Adrenal gland (tissue), 12 donors: ENCODE measurements around the gene ANTXR2. TPM values are rescaled to one million over a fixed set of nuclear protein-coding genes. Genes with fewer than 3 reads are reported as not detected.

Source experiments
- DNase-seq, 7 donors: peaks; one replicate each; pipeline ENCODE4 v3.0.0-alpha.2; 2019 to 2020
- H3K27ac ChIP-seq, 5 donors: fragments of 200-600 bp; sonication (generic) in 4 of 5; 1 replicate in 3 of 5; 2 replicates in 2 of 5; pipeline versions ENCODE4 v1.5.1 to v1.8.0; 2016 to 2020; ENCODE audit warnings: mild to moderate bottlenecking in 1 of 5
- H3K27me3 ChIP-seq: fragments of 200-600 bp; 2 replicates; pipeline ENCODE4 v1.8.0; 2021
- H3K36me3 ChIP-seq, 2 donors: fragments of 200-600 bp; replicated peaks in 1 of 2; 1 replicate in 1 of 2; 2 replicates in 1 of 2; pipeline versions ENCODE4 v1.5.1 to v1.8.0; 2018 to 2022
- H3K4me1 ChIP-seq, 2 donors: fragments of 200-600 bp; replicated peaks in 1 of 2; 1 replicate in 1 of 2; 2 replicates in 1 of 2; pipeline versions ENCODE4 v1.5.1 to v1.8.0; 2018 to 2021
- H3K4me3 ChIP-seq, 4 donors: fragments of 200-600 bp; sonication (generic) in 3 of 4; one replicate each; pipeline ENCODE4 v1.5.1; 2016 to 2018
- H3K9me3 ChIP-seq, 3 donors: fragments of 200-600 bp; sonication (generic) in 1 of 3; replicated peaks in 1 of 3; 1 replicate in 2 of 3; 2 replicates in 1 of 3; pipeline versions ENCODE4 v1.5.1 to v1.8.0; 2016 to 2021
- CTCF ChIP-seq, 6 experiments: fragments of 450-650 bp in 4 of 6; fragments of 200-600 bp in 2 of 6; sonication (generic) in 1 of 6; IDR thresholded peaks; 1 replicate in 5 of 6; 2 replicates in 1 of 6; pipeline versions ENCODE4 v1.5.1 to v1.8.0; 2016 to 2021; ENCODE audit warnings: antibody characterized with exemption in 6 of 6, mild to moderate bottlenecking in 2 of 6, moderate library complexity in 1 of 6
- POLR2A ChIP-seq, 2 donors: fragments of 450-650 bp; IDR thresholded peaks; one replicate each; pipeline ENCODE4 v1.6.1; 2017; ENCODE audit warnings: antibody characterized with exemption in 2 of 2, mild to moderate bottlenecking in 2 of 2, moderate library complexity in 1 of 2
- WGBS, 4 donors: extraction: QIAGEN DNeasy Blood & Tissue Kit in 2 of 4; methylation state at CpG; one replicate each; pipeline versions ENCODE4 v1.1.5 to v1.1.7; 2013 to 2017; 5-methylcytosine and 5-hydroxymethylcytosine counted together
- intact Hi-C, 2 donors: fragments of 100-400 bp; cut with DNase I; formaldehyde crosslinking; loops; one replicate each; pipeline versions ENCODE4 v1.14.1 to v1.15.0; 2022 to 2023
- polyA plus RNA-seq, 3 donors: library from polyadenylated mRNA; stranded (reverse); fragments of 200-250 nt in 2 of 3; fragments of 350-450 nt in 1 of 3; fragmentation: Illumina TruSeq in 1 of 3; extraction: RNeasy Lipid Tissue Mini Kit (QIAGEN cat#74804) in 1 of 3; gene quantifications; one replicate each; pipeline ENCODE4 v1.2.3, GENCODE V29; 2013 to 2014
- total RNA-seq, 9 donors: library from RNA; depleted of rRNA in 4 of 9; stranded (reverse); fragments of >200 nt in 4 of 9; fragments of 120-200 nt in 1 of 9; fragmentation: NEBNext Ultra II Directional in 1 of 9; extraction: Animal tissue kit (Norgen Biotek cat#: 25700) in 1 of 9; gene quantifications; one replicate each; pipeline versions ENCODE4 v1.1.0 to v1.2.4, GENCODE V29; 2013 to 2023
- donor health status: healthy with polysubstance abuse.
- donor health status: Bipolar disorder and iron deficiency.
- donor health status: DM: yes; HTN: yes; CAD: no.
- donor health status: DM: no; HTN: no; CAD: no.
- donor health status: DM: no; HTN: no; CAD: no.
- donor health status: DM: yes; HTN: yes; CAD: no.

ANTXR2 gene
- total and polyA plus RNA-seq, 12 donors, result 8.4 to 96.6 (median 57.7) TPM

- no peaks in the 10 kb centered on the region for H3K36me3 ChIP-seq
- intact Hi-C loops, result no loop called here
- H3K27ac ChIP-seq, result no peak overlapping the region
- peaks cover 0 to 1% (median under 1%) of the 10 kb centered on the region in 3 donors for H3K9me3 ChIP-seq
- no peak overlapping the region for H3K4me3 ChIP-seq
- no peaks in the 10 kb centered on the region for H3K4me1 ChIP-seq
- H3K27me3 ChIP-seq, result no peaks in the 10 kb centered on the region
- no peak for DNase-seq
- TF ChIP-seq CTCF (IDR thresholded peaks at IDR 0.05), result no peak
- no peak for TF ChIP-seq POLR2A (IDR thresholded peaks at IDR 0.05)
Observed at GRCh38 chr4:80101792-80102116, 28.7 kb upstream of the ANTXR2 start.

DNA sequence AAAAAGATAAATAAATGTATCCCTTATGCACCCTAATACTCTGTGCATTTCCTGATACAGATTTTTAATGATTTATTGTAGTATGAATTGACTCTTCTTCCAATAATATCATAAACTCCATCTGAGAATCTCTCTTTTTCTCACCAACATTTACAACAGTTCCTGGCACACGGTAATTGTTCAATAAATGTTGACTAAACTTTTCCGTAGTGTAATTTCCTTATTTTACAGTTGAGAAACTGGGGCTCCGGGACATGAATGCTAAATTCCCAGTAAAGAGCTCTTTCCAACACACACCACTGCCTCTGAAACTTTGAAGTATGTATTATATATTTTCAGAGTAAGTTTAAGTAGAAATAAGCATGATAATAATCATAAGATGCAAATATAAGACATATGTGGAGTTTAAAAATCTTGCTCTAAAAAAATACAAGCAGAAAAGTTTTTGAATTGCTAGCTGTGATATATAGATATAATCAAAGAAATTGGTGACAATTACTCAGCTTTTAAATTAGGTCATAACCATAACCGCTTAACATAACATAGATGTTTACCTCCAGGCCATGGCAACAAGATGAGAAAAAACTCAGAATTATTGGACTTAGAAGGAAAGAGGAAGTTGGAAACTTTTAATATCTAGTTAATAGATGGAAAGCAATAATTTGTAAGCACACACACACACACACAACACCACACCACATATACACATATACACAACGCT, 28.2 kb upstream of the ANTXR2 start:
- TF ChIP-seq POLR2A (IDR thresholded peaks at IDR 0.05) (no peak), CTCF (IDR thresholded peaks at IDR 0.05) (no peak)

GRCh38 chr4:80099671-80100070, 26.6 kb upstream of the ANTXR2 start:
- no peaks in the 10 kb centered on the region for H3K9me3 ChIP-seq
- DNase-seq, result no peak
- no peak overlapping the region for H3K27ac ChIP-seq
- H3K4me3 ChIP-seq, result no peak overlapping the region
- TF ChIP-seq CTCF (IDR thresholded peaks at IDR 0.05), result no peak
- no peak for TF ChIP-seq POLR2A (IDR thresholded peaks at IDR 0.05)
- no peaks in the 10 kb centered on the region for H3K27me3 ChIP-seq
- 70 to 91% (median 81%) methylated on average over 1 of the region's 1 CpG for WGBS, 4 donors
- no peaks in the 10 kb centered on the region for H3K4me1 ChIP-seq
- intact Hi-C loops, result no loop called here
- H3K36me3 ChIP-seq, result no peaks in the 10 kb centered on the region

More for the DNA sequence above, 28.2 kb upstream of the ANTXR2 start:
- H3K4me3 ChIP-seq, result no peak overlapping the region
- no peaks in the 10 kb centered on the region for H3K9me3 ChIP-seq
- H3K36me3 ChIP-seq, result no peaks in the 10 kb centered on the region
- whole genome bisulfite sequencing, 4 donors, result 76 to 84% (median 81%) methylated on average over 5 of the region's 5 CpGs
- intact Hi-C loops, result no loop called here
- H3K27me3 ChIP-seq, result no peaks in the 10 kb centered on the region
- H3K27ac ChIP-seq, result no peak overlapping the region
- no peak for DNase-seq
- no peaks in the 10 kb centered on the region for H3K4me1 ChIP-seq

DNA sequence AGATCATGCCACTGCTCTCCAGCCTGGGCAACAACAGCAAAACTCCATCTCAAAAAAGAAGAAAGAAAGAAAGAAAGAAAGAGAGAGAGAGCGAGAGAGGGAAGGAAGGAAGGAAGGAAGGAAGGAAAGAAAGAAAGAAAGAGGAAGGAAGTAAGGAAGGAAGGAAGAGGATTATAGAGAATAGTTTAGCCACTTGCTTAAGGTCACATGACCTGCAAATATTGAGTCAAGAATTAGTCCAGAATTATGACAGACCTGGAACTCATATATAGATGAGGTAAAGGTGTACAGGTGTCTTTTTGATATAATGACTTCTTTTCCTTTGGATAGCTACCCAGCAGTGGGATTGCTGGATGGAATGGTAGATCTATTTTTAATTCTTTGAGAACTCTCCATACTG, 25.6 kb upstream of the ANTXR2 start:
- no peak for DNase-seq
- Histone ChIP-seq H3K9me3 (no peaks in the 10 kb centered on the region), H3K27ac (no peak overlapping the region), H3K4me1 (no peaks in the 10 kb centered on the region), H3K4me3 (no peak overlapping the region), H3K36me3 (no peaks in the 10 kb centered on the region), H3K27me3 (no peaks in the 10 kb centered on the region)
- intact Hi-C loops, result no loop called here
- 63 to 86% (median 76%) methylated on average over 1 of the region's 1 CpG for WGBS, 4 donors
- no peak for TF ChIP-seq POLR2A (IDR thresholded peaks at IDR 0.05)
